CD4-positive, alpha-beta T cell (primary cell): ENCODE results near the gene SAMD5. TPM values are rescaled to one million over a fixed set of nuclear protein-coding genes. Genes with fewer than 3 reads are reported as not detected.

Experiments used
- ATAC-seq: fragments of 200-7000 bp; cut with Tn5 transposase; one replicate; pipeline ENCODE4 v1.10.0; 2022; ENCODE audit warnings: mild to moderate bottlenecking; ENCODE audit not compliant: poor library complexity
- CTCF ChIA-PET: fragments of 350-600 bp; sonication (Branson Sonifier 250); formaldehyde crosslinking; loops from one replicate; lab custom pipeline; 2021; ENCODE audit warnings: antibody characterized with exemption, inconsistent platforms; lab: Charles Lee
- POLR2A ChIA-PET: fragments of 350-600 bp; sonication (Branson Sonifier 250); formaldehyde crosslinking; loops from one replicate; lab custom pipeline; 2021; ENCODE audit warnings: antibody characterized with exemption, inconsistent platforms; lab: Charles Lee
- DNase-seq, 14 experiments: peaks; one replicate each; pipeline ENCODE4 v3.0.0-alpha.2; 2013 to 2020; ENCODE audit warnings: mixed read lengths in 2 of 14
- H3K27ac ChIP-seq, 2 donors: one replicate each; pipeline versions ENCODE4 v1.5.1 to v1.7.0; 2013; ENCODE audit warnings: low read length in 2 of 2, low read depth in 1 of 2, mild to moderate bottlenecking in 1 of 2
- H3K27me3 ChIP-seq, 2 experiments: 1 replicate in 1 of 2; 2 replicates in 1 of 2; pipeline versions ENCODE4 v1.6.1 to v1.7.0; 2013; ENCODE audit warnings: low read length in 2 of 2, control low read depth in 1 of 2, mild to moderate bottlenecking in 1 of 2, moderate library complexity in 1 of 2; ENCODE audit not compliant: insufficient read depth in 2 of 2, control insufficient read depth in 1 of 2
- H3K36me3 ChIP-seq: one replicate; pipeline ENCODE4 v1.6.1; 2013; ENCODE audit warnings: low read length, control low read depth; ENCODE audit not compliant: insufficient read depth
- H3K4me1 ChIP-seq: one replicate; pipeline ENCODE4 v1.6.1; 2013; ENCODE audit warnings: low read length, control low read depth; ENCODE audit not compliant: insufficient read depth
- H3K4me3 ChIP-seq: one replicate; pipeline ENCODE4 v1.5.1; 2013; ENCODE audit warnings: mild to moderate bottlenecking, low read length, moderate library complexity
- H3K9me3 ChIP-seq, 2 experiments: 1 replicate in 1 of 2; 2 replicates in 1 of 2; pipeline versions ENCODE4 v1.6.1 to v1.7.0; 2013; ENCODE audit warnings: low read length in 2 of 2, mild to moderate bottlenecking in 2 of 2, control low read depth in 1 of 2, moderate library complexity in 1 of 2; ENCODE audit not compliant: control insufficient read depth in 1 of 2, insufficient read depth in 1 of 2
- H3K27ac Mint-ChIP-seq: one replicate; pipeline ENCODE4 v1.8.0; 2020; ENCODE audit warnings: mixed read lengths
- H3K27me3 Mint-ChIP-seq: one replicate; pipeline ENCODE4 v1.8.0; 2021; ENCODE audit warnings: mixed read lengths
- H3K36me3 Mint-ChIP-seq: one replicate; pipeline ENCODE4 v1.8.0; 2021; ENCODE audit warnings: low read depth, mixed read lengths
- H3K4me1 Mint-ChIP-seq: one replicate; pipeline ENCODE4 v1.8.0; 2021; ENCODE audit warnings: low read depth, mixed read lengths
- H3K4me3 Mint-ChIP-seq: one replicate; pipeline ENCODE4 v1.8.0; 2020; ENCODE audit warnings: mild to moderate bottlenecking, mixed read lengths
- H3K9me3 Mint-ChIP-seq: one replicate; pipeline ENCODE4 v1.8.0; 2020; ENCODE audit warnings: mixed read lengths
- intact Hi-C, 2 experiments: fragments of 100-400 bp; cut with DNase I in 1 of 2; cut with micrococcal nuclease in 1 of 2; formaldehyde crosslinking; loops; one replicate each; pipeline versions ENCODE4 v1.15.1 to v1.9.0; 2023 to 2025; cut with DNase I, micrococcal nuclease
- total RNA-seq, 174 experiments: library from RNA in 2 of 174; stranded (reverse) in 2 of 174; gene quantifications; one replicate each; pipeline ENCODE4 v1.2.3 and lab custom pipeline; 2021 to 2026
- TF ChIP-seq, protein P1 (sequence below): fragments of 200-600 bp; IDR thresholded peaks from one replicate; pipeline ENCODE4 v1.8.0; 2022; ENCODE audit warnings: antibody characterized with exemption, mild to moderate bottlenecking

The SAMD5 gene
- total RNA-seq, 2 experiments from 2014 or later = not detected

GRCh38 chr6:147578159-147578558, 69.7 kb downstream of the SAMD5 start:
- H3K4me3 Mint-ChIP-seq = no peak overlapping the region
- intact Hi-C loops = no loop called here
- H3K27ac Mint-ChIP-seq = no peak overlapping the region
- peaks cover 9% of the 10 kb centered on the region for H3K27me3 Mint-ChIP-seq
- no peak for ATAC-seq
- Histone ChIP-seq H3K4me3 (no peak overlapping the region), H3K27me3 (no peaks in the 10 kb centered on the region), H3K27ac (no peak overlapping the region), H3K4me1 (no peaks in the 10 kb centered on the region), H3K9me3 (no peaks in the 10 kb centered on the region), H3K36me3 (no peaks in the 10 kb centered on the region)
- H3K4me1 Mint-ChIP-seq = no peaks in the 10 kb centered on the region
- no peaks in the 10 kb centered on the region for H3K36me3 Mint-ChIP-seq
- POLR2A ChIA-PET = no interaction called here
- peaks cover 8% of the 10 kb centered on the region for H3K9me3 Mint-ChIP-seq
- DNase-seq = no peak
- CTCF ChIA-PET = no interaction called here
- TF ChIP-seq, protein P1, sequence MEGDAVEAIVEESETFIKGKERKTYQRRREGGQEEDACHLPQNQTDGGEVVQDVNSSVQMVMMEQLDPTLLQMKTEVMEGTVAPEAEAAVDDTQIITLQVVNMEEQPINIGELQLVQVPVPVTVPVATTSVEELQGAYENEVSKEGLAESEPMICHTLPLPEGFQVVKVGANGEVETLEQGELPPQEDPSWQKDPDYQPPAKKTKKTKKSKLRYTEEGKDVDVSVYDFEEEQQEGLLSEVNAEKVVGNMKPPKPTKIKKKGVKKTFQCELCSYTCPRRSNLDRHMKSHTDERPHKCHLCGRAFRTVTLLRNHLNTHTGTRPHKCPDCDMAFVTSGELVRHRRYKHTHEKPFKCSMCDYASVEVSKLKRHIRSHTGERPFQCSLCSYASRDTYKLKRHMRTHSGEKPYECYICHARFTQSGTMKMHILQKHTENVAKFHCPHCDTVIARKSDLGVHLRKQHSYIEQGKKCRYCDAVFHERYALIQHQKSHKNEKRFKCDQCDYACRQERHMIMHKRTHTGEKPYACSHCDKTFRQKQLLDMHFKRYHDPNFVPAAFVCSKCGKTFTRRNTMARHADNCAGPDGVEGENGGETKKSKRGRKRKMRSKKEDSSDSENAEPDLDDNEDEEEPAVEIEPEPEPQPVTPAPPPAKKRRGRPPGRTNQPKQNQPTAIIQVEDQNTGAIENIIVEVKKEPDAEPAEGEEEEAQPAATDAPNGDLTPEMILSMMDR = no peak

DNA sequence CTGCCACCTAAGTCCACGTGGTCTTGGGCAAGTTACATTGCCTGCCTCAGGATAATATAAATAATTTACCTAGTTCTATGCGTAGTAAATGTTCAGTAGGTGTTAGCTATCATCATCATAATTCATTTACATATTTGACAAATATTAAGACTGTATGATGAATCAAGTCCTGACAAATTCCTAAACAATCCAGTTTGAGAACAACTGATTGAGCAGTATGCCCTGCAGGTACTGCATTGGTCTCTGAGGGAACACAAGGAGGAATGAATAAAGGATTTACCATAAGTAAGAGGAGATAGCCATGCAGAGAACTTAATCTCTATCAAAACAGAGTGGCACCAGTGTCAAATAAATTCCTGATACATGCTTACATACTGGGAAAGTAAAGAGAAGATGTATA, 70.4 kb downstream of the SAMD5 start:
- Mint-ChIP-seq H3K4me3 (no peak overlapping the region), H3K36me3 (no peaks in the 10 kb centered on the region), H3K4me1 (no peaks in the 10 kb centered on the region), H3K9me3 (peaks cover 8% of the 10 kb centered on the region), H3K27ac (no peak overlapping the region), H3K27me3 (peaks cover 3% of the 10 kb centered on the region)
- Histone ChIP-seq H3K27me3 (no peaks in the 10 kb centered on the region), H3K4me1 (no peaks in the 10 kb centered on the region), H3K4me3 (no peak overlapping the region), H3K9me3 (no peaks in the 10 kb centered on the region), H3K36me3 (no peaks in the 10 kb centered on the region), H3K27ac (no peak overlapping the region)
- DNase-seq (no peak), ATAC-seq (no peak)
- intact Hi-C loops = no loop called here
- TF ChIP-seq, protein P1 = no peak
- CTCF ChIA-PET = no interaction called here
- POLR2A ChIA-PET = no interaction called here

DNA sequence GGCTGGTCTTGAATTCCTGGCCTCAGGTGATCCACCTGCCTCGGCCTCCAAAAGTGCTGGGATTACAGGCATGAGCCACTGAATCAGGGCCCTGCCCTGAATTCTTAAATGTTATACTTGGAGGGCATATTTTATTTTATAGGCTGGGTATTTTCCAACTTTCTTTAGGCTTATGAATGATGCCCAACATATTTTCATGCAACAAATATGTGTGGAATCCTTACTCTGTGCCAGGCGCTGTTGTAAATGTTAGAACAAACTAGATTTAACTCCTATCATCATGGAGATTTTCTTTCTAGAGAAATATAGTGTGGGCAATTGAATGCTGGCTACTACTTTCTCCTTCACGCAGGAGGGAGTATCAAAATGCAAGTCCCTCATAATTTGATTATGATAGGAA, 71.2 kb downstream of the SAMD5 start:
- Mint-ChIP-seq H3K27me3 (peaks cover 3% of the 10 kb centered on the region), H3K9me3 (peaks cover 8% of the 10 kb centered on the region), H3K27ac (no peak overlapping the region), H3K36me3 (no peaks in the 10 kb centered on the region), H3K4me3 (no peak overlapping the region), H3K4me1 (no peaks in the 10 kb centered on the region)
- Histone ChIP-seq H3K36me3 (no peaks in the 10 kb centered on the region), H3K27ac (no peak overlapping the region), H3K9me3 (no peaks in the 10 kb centered on the region), H3K4me1 (no peaks in the 10 kb centered on the region), H3K4me3 (no peak overlapping the region), H3K27me3 (no peaks in the 10 kb centered on the region)
- TF ChIP-seq, protein P1 = no peak
- no peak for DNase-seq
- POLR2A ChIA-PET = no interaction called here
- ATAC-seq = no peak
- CTCF ChIA-PET = no interaction called here
- intact Hi-C loops = no loop called here
